ENCODE measurements around the gene HLX.

Gene HLX

GRCh38 chr1:220894025-220894923 lies 15.0 kb downstream of the HLX start:
- no peak for DNase-seq (ENCODE audit: low spot score in 2 of 2)
- Mint-ChIP-seq H3K27ac (ENCODE audit: low read depth) (no peak overlapping the region), H3K4me1 (no peaks in the 10 kb centered on the region), H3K4me3 (no peak overlapping the region), H3K9me3 (peaks cover 5% of the 10 kb centered on the region), H3K36me3 (ENCODE audit: insufficient read depth) (peaks cover 3% of the 10 kb centered on the region), H3K27me3 (peaks cover 67% of the 10 kb centered on the region)
- no peak for ATAC-seq (replicated peaks; ENCODE audit: extremely low read depth, poor library complexity, severe bottlenecking)

- H3K36me3 Mint-ChIP-seq (ENCODE audit: insufficient read depth) = peaks cover 3% of the 10 kb centered on the region
- peaks cover 5% of the 10 kb centered on the region for H3K9me3 Mint-ChIP-seq
- no peak overlapping the region for H3K4me3 Mint-ChIP-seq
- ATAC-seq (replicated peaks; ENCODE audit: extremely low read depth, poor library complexity, severe bottlenecking) (no peak), DNase-seq (ENCODE audit: low spot score in 2 of 2) (no peak)
- no peak overlapping the region for H3K27ac Mint-ChIP-seq (ENCODE audit: low read depth)
- H3K4me1 Mint-ChIP-seq = no peaks in the 10 kb centered on the region
- peaks cover 67% of the 10 kb centered on the region for H3K27me3 Mint-ChIP-seq
These were observed 15.6 kb downstream of the HLX start for GRCh38 chr1:220894924-220895256.

- H3K4me1 Mint-ChIP-seq = no peaks in the 10 kb centered on the region
- H3K36me3 Mint-ChIP-seq (ENCODE audit: insufficient read depth) = peaks cover 3% of the 10 kb centered on the region
- ATAC-seq (replicated peaks; ENCODE audit: extremely low read depth, poor library complexity, severe bottlenecking) (no peak), DNase-seq (ENCODE audit: low spot score in 2 of 2) (no peak)
- H3K27ac Mint-ChIP-seq (ENCODE audit: low read depth) = no peak overlapping the region
- H3K9me3 Mint-ChIP-seq = peaks cover 5% of the 10 kb centered on the region
- H3K27me3 Mint-ChIP-seq = peaks cover 67% of the 10 kb centered on the region
- H3K4me3 Mint-ChIP-seq = no peak overlapping the region
These were observed 16.2 kb downstream of the HLX start for GRCh38 chr1:220895412-220895946.

GRCh38 chr1:220896092-220896491 lies 16.8 kb downstream of the HLX start:
- Mint-ChIP-seq H3K4me1 (no peaks in the 10 kb centered on the region), H3K4me3 (no peak overlapping the region), H3K27ac (ENCODE audit: low read depth) (no peak overlapping the region), H3K9me3 (peaks cover 5% of the 10 kb centered on the region), H3K36me3 (ENCODE audit: insufficient read depth) (peaks cover 3% of the 10 kb centered on the region), H3K27me3 (peaks cover 66% of the 10 kb centered on the region)
- DNase-seq (ENCODE audit: low spot score in 2 of 2) = no peak
- ATAC-seq (replicated peaks; ENCODE audit: extremely low read depth, poor library complexity, severe bottlenecking) = no peak

GRCh38 chr1:220900842-220901241 lies 21.6 kb downstream of the HLX start:
- Mint-ChIP-seq H3K9me3 (peaks cover 5% of the 10 kb centered on the region), H3K36me3 (ENCODE audit: insufficient read depth) (no peaks in the 10 kb centered on the region), H3K4me1 (no peaks in the 10 kb centered on the region), H3K4me3 (no peak overlapping the region), H3K27me3 (peaks cover 26% of the 10 kb centered on the region), H3K27ac (ENCODE audit: low read depth) (no peak overlapping the region)
- DNase-seq (ENCODE audit: low spot score in 2 of 2) = no peak
- no peak for ATAC-seq (replicated peaks; ENCODE audit: extremely low read depth, poor library complexity, severe bottlenecking)

- no peak overlapping the region for H3K4me3 Mint-ChIP-seq
- peaks cover 18% of the 10 kb centered on the region for H3K27me3 Mint-ChIP-seq
- H3K36me3 Mint-ChIP-seq (ENCODE audit: insufficient read depth) = no peaks in the 10 kb centered on the region
- no peak overlapping the region for H3K27ac Mint-ChIP-seq (ENCODE audit: low read depth)
- no peaks in the 10 kb centered on the region for H3K4me1 Mint-ChIP-seq
- ATAC-seq (replicated peaks; ENCODE audit: extremely low read depth, poor library complexity, severe bottlenecking) (no peak), DNase-seq (ENCODE audit: low spot score in 2 of 2) (no peak)
- H3K9me3 Mint-ChIP-seq = peaks cover 5% of the 10 kb centered on the region
These were observed 22.6 kb downstream of the HLX start for GRCh38 chr1:220901881-220902280.

- H3K4me3 Mint-ChIP-seq = no peak overlapping the region
- no peak for DNase-seq (ENCODE audit: low spot score in 2 of 2)
- H3K36me3 Mint-ChIP-seq (ENCODE audit: insufficient read depth) = no peaks in the 10 kb centered on the region
- H3K4me1 Mint-ChIP-seq = no peaks in the 10 kb centered on the region
- no peak for ATAC-seq (replicated peaks; ENCODE audit: extremely low read depth, poor library complexity, severe bottlenecking)
- no peak overlapping the region for H3K27ac Mint-ChIP-seq (ENCODE audit: low read depth)
- H3K9me3 Mint-ChIP-seq = no peaks in the 10 kb centered on the region
- H3K27me3 Mint-ChIP-seq = peaks cover 18% of the 10 kb centered on the region
These were observed 23.7 kb downstream of the HLX start for GRCh38 chr1:220902916-220903315.

- Mint-ChIP-seq H3K36me3 (ENCODE audit: insufficient read depth) (no peaks in the 10 kb centered on the region), H3K9me3 (peaks cover 5% of the 10 kb centered on the region), H3K27me3 (peaks cover 11% of the 10 kb centered on the region), H3K4me3 (no peak overlapping the region), H3K27ac (ENCODE audit: low read depth) (no peak overlapping the region), H3K4me1 (no peaks in the 10 kb centered on the region)
- no peak for DNase-seq (ENCODE audit: low spot score in 2 of 2)
- no peak for ATAC-seq (replicated peaks; ENCODE audit: extremely low read depth, poor library complexity, severe bottlenecking)
These were observed 25.6 kb downstream of the HLX start for GRCh38 chr1:220904876-220905275.

GRCh38 chr1:220905650-220906560 lies 26.7 kb downstream of the HLX start:
- H3K4me1 Mint-ChIP-seq = no peaks in the 10 kb centered on the region
- no peak for ATAC-seq (replicated peaks; ENCODE audit: extremely low read depth, poor library complexity, severe bottlenecking)
- H3K36me3 Mint-ChIP-seq (ENCODE audit: insufficient read depth) = no peaks in the 10 kb centered on the region
- DNase-seq (ENCODE audit: low spot score in 2 of 2) = no peak
- H3K9me3 Mint-ChIP-seq = peaks cover 5% of the 10 kb centered on the region
- peaks cover 1% of the 10 kb centered on the region for H3K27me3 Mint-ChIP-seq
- no peak overlapping the region for H3K27ac Mint-ChIP-seq (ENCODE audit: low read depth)
- H3K4me3 Mint-ChIP-seq = no peak overlapping the region

GRCh38 chr1:220906561-220907334 lies 27.5 kb downstream of the HLX start:
- H3K4me3 Mint-ChIP-seq = no peak overlapping the region
- no peak overlapping the region for H3K27ac Mint-ChIP-seq (ENCODE audit: low read depth)
- H3K9me3 Mint-ChIP-seq = peaks cover 5% of the 10 kb centered on the region

GRCh38 chr1:220908757-220909156 lies 29.5 kb downstream of the HLX start:
- H3K4me3 Mint-ChIP-seq = no peak overlapping the region
- H3K9me3 Mint-ChIP-seq = peaks cover 5% of the 10 kb centered on the region
- H3K4me1 Mint-ChIP-seq = no peaks in the 10 kb centered on the region
- H3K27ac Mint-ChIP-seq (ENCODE audit: low read depth) = no peak overlapping the region
- H3K27me3 Mint-ChIP-seq = peaks cover 2% of the 10 kb centered on the region
- ATAC-seq (replicated peaks; ENCODE audit: extremely low read depth, poor library complexity, severe bottlenecking) (no peak), DNase-seq (ENCODE audit: low spot score in 2 of 2) (no peak)
- no peaks in the 10 kb centered on the region for H3K36me3 Mint-ChIP-seq (ENCODE audit: insufficient read depth)

More at GRCh38 chr1:220906561-220907334, 27.5 kb downstream of the HLX start:
- no peaks in the 10 kb centered on the region for H3K27me3 Mint-ChIP-seq
- ATAC-seq (replicated peaks; ENCODE audit: extremely low read depth, poor library complexity, severe bottlenecking) = no peak
- H3K36me3 Mint-ChIP-seq (ENCODE audit: insufficient read depth) = no peaks in the 10 kb centered on the region
- DNase-seq (ENCODE audit: low spot score in 2 of 2) = no peak
- H3K4me1 Mint-ChIP-seq = no peaks in the 10 kb centered on the region

GRCh38 chr1:220910021-220910420 lies 30.8 kb downstream of the HLX start:
- Mint-ChIP-seq H3K27ac (ENCODE audit: low read depth) (no peak overlapping the region), H3K4me3 (no peak overlapping the region), H3K36me3 (ENCODE audit: insufficient read depth) (peaks cover 2% of the 10 kb centered on the region), H3K9me3 (peaks cover 5% of the 10 kb centered on the region), H3K27me3 (peaks cover 15% of the 10 kb centered on the region), H3K4me1 (no peaks in the 10 kb centered on the region)
- ATAC-seq (replicated peaks; ENCODE audit: extremely low read depth, poor library complexity, severe bottlenecking) (no peak), DNase-seq (ENCODE audit: low spot score in 2 of 2) (no peak)

All from central memory CD8-positive, alpha-beta T cell (primary cell).